GM23338 (cell line): ENCODE data around the gene CAMP. TPM values are rescaled to one million over a fixed set of nuclear protein-coding genes. Genes with fewer than 3 reads are reported as not detected.
"Not testable (repeated sequence)": the region's sequence is repeated elsewhere in the genome, so short reads cannot be mapped to it uniquely, and the experiment has no call there.

Source experiments
- ATAC-seq: fragments of 200-7000 bp; cut with Tn5 transposase; 3 replicates; pipeline ENCODE4 v1.9.1; 2020
- DNase-seq: peaks from one replicate; pipeline ENCODE4 v3.0.0-alpha.2; 2015; ENCODE audit warnings: low spot score
- H2AFZ ChIP-seq: fragments of 200-600 bp; sonication (generic); 2 replicates; pipeline ENCODE4 v1.8.0; 2016; ENCODE audit warnings: antibody characterized with exemption, mild to moderate bottlenecking, moderate library complexity
- H3F3A ChIP-seq: fragments of 200-600 bp; sonication (generic); replicated peaks from 2 replicates; pipeline ENCODE4 v1.8.0; 2017; ENCODE audit warnings: antibody characterized with exemption, mixed run types, low read depth
- H3K27ac ChIP-seq: fragments of 200-600 bp; sonication (generic); 2 replicates; pipeline ENCODE4 v1.6.1; 2016; ENCODE audit warnings: low read depth
- H3K27me3 ChIP-seq: fragments of 200-600 bp; sonication (generic); 2 replicates; pipeline ENCODE4 v1.8.0; 2016; ENCODE audit warnings: mild to moderate bottlenecking, mixed run types, moderate library complexity; ENCODE audit not compliant: insufficient read depth
- H3K36me3 ChIP-seq: fragments of 200-600 bp; sonication (generic); 2 replicates; pipeline ENCODE4 v1.8.0; 2016; ENCODE audit warnings: mild to moderate bottlenecking; ENCODE audit not compliant: insufficient read depth
- H3K4me1 ChIP-seq: fragments of 200-600 bp; sonication (generic); 2 replicates; pipeline ENCODE4 v1.8.0; 2016; ENCODE audit warnings: mild to moderate bottlenecking, moderate library complexity; ENCODE audit not compliant: insufficient read depth
- H3K4me2 ChIP-seq: fragments of 200-600 bp; sonication (generic); 2 replicates; pipeline ENCODE4 v1.7.1; 2017; ENCODE audit warnings: mixed run types
- H3K4me3 ChIP-seq: fragments of 200-600 bp; sonication (generic); 2 replicates; pipeline ENCODE4 v1.6.1; 2016; ENCODE audit warnings: mixed run types
- H3K79me2 ChIP-seq: fragments of 200-600 bp; sonication (generic); replicated peaks from 2 replicates; pipeline ENCODE4 v1.8.0; 2017; ENCODE audit warnings: mild to moderate bottlenecking; ENCODE audit not compliant: insufficient read depth
- H3K9me2 ChIP-seq: fragments of 200-600 bp; sonication (generic); 2 replicates; pipeline ENCODE4 v1.8.0; 2017; ENCODE audit not compliant: insufficient read depth
- H4K20me1 ChIP-seq: fragments of 200-600 bp; sonication (generic); replicated peaks from 2 replicates; pipeline ENCODE4 v1.8.0; 2017; ENCODE audit warnings: mild to moderate bottlenecking; ENCODE audit not compliant: insufficient read depth
- H3K27ac Mint-ChIP-seq: 2 replicates; pipeline ENCODE4 v1.8.0; 2020; ENCODE audit warnings: inconsistent platforms, mild to moderate bottlenecking, moderate library complexity, mixed read lengths
- H3K27me3 Mint-ChIP-seq: 3 replicates; pipeline ENCODE4 v1.8.0; 2022; ENCODE audit warnings: low read depth, mild to moderate bottlenecking, moderate library complexity, mixed read lengths, inconsistent platforms; ENCODE audit not compliant: insufficient read depth, poor library complexity
- H3K36me3 Mint-ChIP-seq: 3 replicates; pipeline ENCODE4 v1.8.0; 2021; ENCODE audit warnings: low read depth, mild to moderate bottlenecking, inconsistent platforms, moderate library complexity, mixed read lengths
- H3K4me1 Mint-ChIP-seq: 3 replicates; pipeline ENCODE4 v1.8.0; 2020; ENCODE audit warnings: mild to moderate bottlenecking, inconsistent platforms, mixed read lengths
- H3K4me3 Mint-ChIP-seq: 3 replicates; pipeline ENCODE4 v1.8.0; 2021; ENCODE audit warnings: moderate library complexity, mild to moderate bottlenecking, inconsistent platforms, mixed read lengths
- H3K9me3 Mint-ChIP-seq: 3 replicates; pipeline ENCODE4 v1.8.0; 2020; ENCODE audit warnings: moderate library complexity, mild to moderate bottlenecking, inconsistent platforms, mixed read lengths
- CREB1 ChIP-seq: fragments of 250-450 bp; sonication (Bioruptor Pico); IDR thresholded peaks from 2 replicates; pipeline ENCODE4 v1.5.0; 2020; ENCODE audit warnings: low read depth, mild to moderate bottlenecking, moderate library complexity
- EZH2phosphoT487 ChIP-seq: fragments of 200-600 bp; sonication (generic); IDR thresholded peaks from one replicate; pipeline ENCODE4 v1.8.1; 2018; ENCODE audit warnings: antibody characterized with exemption; ENCODE audit not compliant: unreplicated experiment
- JUNB ChIP-seq: IDR thresholded peaks from one replicate; pipeline ENCODE4 v1.6.1; 2016; ENCODE audit warnings: antibody characterized with exemption; ENCODE audit not compliant: unreplicated experiment
- ZNF114 ChIP-seq: fragments of 250-450 bp; sonication (Bioruptor Pico); IDR thresholded peaks from 2 replicates; pipeline ENCODE4 v1.5.0; 2020; ENCODE audit warnings: mild to moderate bottlenecking, moderate library complexity
- polyA plus RNA-seq: library from polyadenylated mRNA; unstranded; fragments of >200 nt; fragmentation: Nextera tagmentation; extraction: Ambion mirVana; gene quantifications from 2 replicates; pipeline ENCODE4 v1.2.1, GENCODE V29; 2016
- total RNA-seq: library from RNA; depleted of rRNA; stranded (reverse); fragments of >200 nt; shearing (Covaris generic); gene quantifications from 2 replicates; pipeline ENCODE4 v1.2.3, GENCODE V29; 2014
- TF ChIP-seq, protein P1 (sequence below): fragments of 250-450 bp; sonication (Bioruptor Pico); IDR thresholded peaks from 2 replicates; pipeline ENCODE4 v1.5.0; 2020; ENCODE audit warnings: mild to moderate bottlenecking, moderate library complexity
- TF ChIP-seq, protein P2 (sequence below): IDR thresholded peaks from one replicate; pipeline ENCODE4 v1.6.1; 2018; ENCODE audit warnings: antibody characterized with exemption; ENCODE audit not compliant: unreplicated experiment
- TF ChIP-seq, protein P3 (sequence below): IDR thresholded peaks from 2 replicates; pipeline ENCODE4 v1.6.1; 2016; ENCODE audit warnings: antibody characterized with exemption

CAMP gene
- total and polyA plus RNA-seq, 2 experiments from 2014 or later = not detected

DNA sequence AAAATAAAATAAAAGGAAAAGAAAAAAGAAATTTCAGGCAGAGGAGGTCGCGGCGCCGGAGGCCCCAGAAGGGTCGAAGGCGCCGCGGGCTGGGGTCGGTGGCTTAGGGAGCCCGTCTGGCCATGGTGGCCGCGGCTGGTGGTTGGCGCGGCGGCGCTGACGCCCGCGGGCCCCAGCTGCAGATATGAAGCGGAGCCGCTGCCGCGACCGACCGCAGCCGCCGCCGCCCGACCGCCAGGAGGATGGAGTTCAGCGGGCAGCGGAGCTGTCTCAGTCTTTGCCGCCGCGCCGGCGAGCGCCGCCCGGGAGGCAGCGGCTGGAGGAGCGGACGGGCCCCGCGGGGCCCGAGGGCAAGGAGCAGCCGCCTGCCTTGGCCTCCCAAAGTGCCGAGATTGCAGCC lies 12.8 kb upstream of the CAMP start:
- H3K9me2 ChIP-seq, H3F3A ChIP-seq, H2AFZ ChIP-seq, H3K36me3 ChIP-seq, H3K27ac ChIP-seq, H4K20me1 ChIP-seq, H3K36me3 Mint-ChIP-seq, H3K4me3 ChIP-seq, H3K4me1 ChIP-seq, H3K4me1 Mint-ChIP-seq, H3K79me2 ChIP-seq, DNase-seq, H3K27me3 ChIP-seq, ATAC-seq, H3K27ac Mint-ChIP-seq, H3K4me3 Mint-ChIP-seq, H3K4me2 ChIP-seq: not testable (repeated sequence)
- Mint-ChIP-seq H3K9me3 (peaks cover 20% of the 10 kb centered on the region), H3K27me3 (peaks cover 13% of the 10 kb centered on the region)

DNA sequence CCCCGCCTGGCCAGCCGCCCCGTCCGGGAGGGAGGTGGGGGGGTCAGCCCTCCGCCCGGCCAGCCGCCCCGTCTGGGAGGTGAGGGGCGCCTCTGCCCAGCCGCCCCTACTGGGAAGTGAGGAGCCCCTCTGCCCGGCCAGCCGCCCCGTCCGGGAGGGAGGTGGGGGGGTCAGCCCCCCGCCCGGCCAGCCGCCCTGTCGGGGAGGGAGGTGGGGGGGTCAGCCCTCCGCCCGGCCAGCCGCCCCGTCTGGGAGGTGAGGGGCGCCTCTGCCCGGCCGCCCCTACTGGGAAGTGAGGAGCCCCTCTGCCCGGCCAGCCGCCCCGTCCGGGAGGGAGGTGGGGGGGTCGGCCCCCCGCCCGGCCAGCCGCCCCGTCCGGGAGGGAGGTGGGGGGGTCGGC lies 11.5 kb upstream of the CAMP start:
- not testable (repeated sequence) for H3K9me2 ChIP-seq, H3K4me1 ChIP-seq, H3K36me3 ChIP-seq, H3K4me1 Mint-ChIP-seq, H3K4me3 Mint-ChIP-seq, H4K20me1 ChIP-seq, H3K27me3 ChIP-seq, H3K79me2 ChIP-seq, H3K27ac ChIP-seq, ATAC-seq, H3K4me3 ChIP-seq, H2AFZ ChIP-seq, H3K36me3 Mint-ChIP-seq, H3K4me2 ChIP-seq, DNase-seq, H3K27ac Mint-ChIP-seq, H3F3A ChIP-seq
- Mint-ChIP-seq H3K27me3 (peaks cover 12% of the 10 kb centered on the region), H3K9me3 (peaks cover 20% of the 10 kb centered on the region)

DNA sequence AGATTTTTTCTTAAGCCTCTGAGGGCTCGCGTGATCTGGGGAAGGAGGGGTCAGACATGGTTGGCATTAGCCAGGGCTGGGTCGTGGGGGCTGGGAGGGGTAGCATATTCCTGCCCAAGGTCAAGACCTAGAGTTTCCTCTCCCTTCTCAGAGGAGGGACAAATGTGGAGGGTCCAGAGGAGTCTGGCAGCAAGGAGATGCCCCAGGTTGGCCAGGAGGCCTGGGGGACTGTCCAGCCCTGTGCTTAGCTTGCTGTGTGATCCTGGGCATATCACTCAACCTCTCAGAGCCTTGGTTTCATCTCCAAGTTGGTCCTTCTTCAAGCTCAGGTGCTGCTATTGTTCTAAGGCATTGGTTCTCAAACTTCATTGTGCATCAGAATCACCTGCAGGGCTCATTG lies 9.1 kb upstream of the CAMP start:
- Mint-ChIP-seq H3K9me3 (peaks cover 11% of the 10 kb centered on the region), H3K27ac (no peak overlapping the region), H3K4me3 (no peak overlapping the region), H3K4me1 (no peaks in the 10 kb centered on the region; the same call in 2 of the 3 replicates), H3K27me3 (peaks cover 13% of the 10 kb centered on the region), H3K36me3 (peaks cover 6% of the 10 kb centered on the region)
- H2AFZ ChIP-seq = no peak overlapping the region
- H3K4me3 ChIP-seq = no peak overlapping the region
- no peaks in the 10 kb centered on the region for H3K79me2 ChIP-seq
- DNase-seq = no peak
- H3K27ac ChIP-seq = no peak overlapping the region
- no peak for ATAC-seq
- H3K4me2 ChIP-seq = no peak overlapping the region
- no peaks in the 10 kb centered on the region for H3K4me1 ChIP-seq
- no peaks in the 10 kb centered on the region for H3K27me3 ChIP-seq
- no peaks in the 10 kb centered on the region for H4K20me1 ChIP-seq
- no peaks in the 10 kb centered on the region for H3K36me3 ChIP-seq
- no peaks in the 10 kb centered on the region for H3F3A ChIP-seq
- H3K9me2 ChIP-seq = no peaks in the 10 kb centered on the region
- TF ChIP-seq ZNF114 (CRISPR knock-in tag) (no peak), JUNB (no peak), CREB1 (CRISPR knock-in tag) (no peak), EZH2phosphoT487 (no peak)
- TF ChIP-seq, protein P1, sequence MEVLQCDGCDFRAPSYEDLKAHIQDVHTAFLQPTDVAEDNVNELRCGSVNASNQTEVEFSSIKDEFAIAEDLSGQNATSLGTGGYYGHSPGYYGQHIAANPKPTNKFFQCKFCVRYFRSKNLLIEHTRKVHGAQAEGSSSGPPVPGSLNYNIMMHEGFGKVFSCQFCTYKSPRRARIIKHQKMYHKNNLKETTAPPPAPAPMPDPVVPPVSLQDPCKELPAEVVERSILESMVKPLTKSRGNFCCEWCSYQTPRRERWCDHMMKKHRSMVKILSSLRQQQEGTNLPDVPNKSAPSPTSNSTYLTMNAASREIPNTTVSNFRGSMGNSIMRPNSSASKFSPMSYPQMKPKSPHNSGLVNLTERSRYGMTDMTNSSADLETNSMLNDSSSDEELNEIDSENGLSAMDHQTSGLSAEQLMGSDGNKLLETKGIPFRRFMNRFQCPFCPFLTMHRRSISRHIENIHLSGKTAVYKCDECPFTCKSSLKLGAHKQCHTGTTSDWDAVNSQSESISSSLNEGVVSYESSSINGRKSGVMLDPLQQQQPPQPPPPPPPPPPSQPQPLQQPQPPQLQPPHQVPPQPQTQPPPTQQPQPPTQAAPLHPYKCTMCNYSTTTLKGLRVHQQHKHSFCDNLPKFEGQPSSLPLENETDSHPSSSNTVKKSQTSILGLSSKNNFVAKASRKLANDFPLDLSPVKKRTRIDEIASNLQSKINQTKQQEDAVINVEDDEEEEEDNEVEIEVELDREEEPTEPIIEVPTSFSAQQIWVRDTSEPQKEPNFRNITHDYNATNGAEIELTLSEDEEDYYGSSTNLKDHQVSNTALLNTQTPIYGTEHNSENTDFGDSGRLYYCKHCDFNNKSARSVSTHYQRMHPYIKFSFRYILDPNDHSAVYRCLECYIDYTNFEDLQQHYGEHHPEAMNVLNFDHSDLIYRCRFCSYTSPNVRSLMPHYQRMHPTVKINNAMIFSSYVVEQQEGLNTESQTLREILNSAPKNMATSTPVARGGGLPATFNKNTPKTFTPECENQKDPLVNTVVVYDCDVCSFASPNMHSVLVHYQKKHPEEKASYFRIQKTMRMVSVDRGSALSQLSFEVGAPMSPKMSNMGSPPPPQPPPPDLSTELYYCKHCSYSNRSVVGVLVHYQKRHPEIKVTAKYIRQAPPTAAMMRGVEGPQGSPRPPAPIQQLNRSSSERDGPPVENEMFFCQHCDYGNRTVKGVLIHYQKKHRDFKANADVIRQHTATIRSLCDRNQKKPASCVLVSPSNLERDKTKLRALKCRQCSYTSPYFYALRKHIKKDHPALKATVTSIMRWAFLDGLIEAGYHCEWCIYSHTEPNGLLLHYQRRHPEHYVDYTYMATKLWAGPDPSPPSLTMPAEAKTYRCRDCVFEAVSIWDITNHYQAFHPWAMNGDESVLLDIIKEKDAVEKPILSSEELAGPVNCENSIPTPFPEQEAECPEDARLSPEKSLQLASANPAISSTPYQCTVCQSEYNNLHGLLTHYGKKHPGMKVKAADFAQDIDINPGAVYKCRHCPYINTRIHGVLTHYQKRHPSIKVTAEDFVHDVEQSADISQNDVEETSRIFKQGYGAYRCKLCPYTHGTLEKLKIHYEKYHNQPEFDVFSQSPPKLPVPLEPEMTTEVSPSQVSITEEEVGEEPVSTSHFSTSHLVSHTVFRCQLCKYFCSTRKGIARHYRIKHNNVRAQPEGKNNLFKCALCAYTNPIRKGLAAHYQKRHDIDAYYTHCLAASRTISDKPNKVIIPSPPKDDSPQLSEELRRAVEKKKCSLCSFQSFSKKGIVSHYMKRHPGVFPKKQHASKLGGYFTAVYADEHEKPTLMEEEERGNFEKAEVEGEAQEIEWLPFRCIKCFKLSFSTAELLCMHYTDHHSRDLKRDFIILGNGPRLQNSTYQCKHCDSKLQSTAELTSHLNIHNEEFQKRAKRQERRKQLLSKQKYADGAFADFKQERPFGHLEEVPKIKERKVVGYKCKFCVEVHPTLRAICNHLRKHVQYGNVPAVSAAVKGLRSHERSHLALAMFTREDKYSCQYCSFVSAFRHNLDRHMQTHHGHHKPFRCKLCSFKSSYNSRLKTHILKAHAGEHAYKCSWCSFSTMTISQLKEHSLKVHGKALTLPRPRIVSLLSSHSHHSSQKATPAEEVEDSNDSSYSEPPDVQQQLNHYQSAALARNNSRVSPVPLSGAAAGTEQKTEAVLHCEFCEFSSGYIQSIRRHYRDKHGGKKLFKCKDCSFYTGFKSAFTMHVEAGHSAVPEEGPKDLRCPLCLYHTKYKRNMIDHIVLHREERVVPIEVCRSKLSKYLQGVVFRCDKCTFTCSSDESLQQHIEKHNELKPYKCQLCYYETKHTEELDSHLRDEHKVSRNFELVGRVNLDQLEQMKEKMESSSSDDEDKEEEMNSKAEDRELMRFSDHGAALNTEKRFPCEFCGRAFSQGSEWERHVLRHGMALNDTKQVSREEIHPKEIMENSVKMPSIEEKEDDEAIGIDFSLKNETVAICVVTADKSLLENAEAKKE = no peak
- TF ChIP-seq, protein P2, sequence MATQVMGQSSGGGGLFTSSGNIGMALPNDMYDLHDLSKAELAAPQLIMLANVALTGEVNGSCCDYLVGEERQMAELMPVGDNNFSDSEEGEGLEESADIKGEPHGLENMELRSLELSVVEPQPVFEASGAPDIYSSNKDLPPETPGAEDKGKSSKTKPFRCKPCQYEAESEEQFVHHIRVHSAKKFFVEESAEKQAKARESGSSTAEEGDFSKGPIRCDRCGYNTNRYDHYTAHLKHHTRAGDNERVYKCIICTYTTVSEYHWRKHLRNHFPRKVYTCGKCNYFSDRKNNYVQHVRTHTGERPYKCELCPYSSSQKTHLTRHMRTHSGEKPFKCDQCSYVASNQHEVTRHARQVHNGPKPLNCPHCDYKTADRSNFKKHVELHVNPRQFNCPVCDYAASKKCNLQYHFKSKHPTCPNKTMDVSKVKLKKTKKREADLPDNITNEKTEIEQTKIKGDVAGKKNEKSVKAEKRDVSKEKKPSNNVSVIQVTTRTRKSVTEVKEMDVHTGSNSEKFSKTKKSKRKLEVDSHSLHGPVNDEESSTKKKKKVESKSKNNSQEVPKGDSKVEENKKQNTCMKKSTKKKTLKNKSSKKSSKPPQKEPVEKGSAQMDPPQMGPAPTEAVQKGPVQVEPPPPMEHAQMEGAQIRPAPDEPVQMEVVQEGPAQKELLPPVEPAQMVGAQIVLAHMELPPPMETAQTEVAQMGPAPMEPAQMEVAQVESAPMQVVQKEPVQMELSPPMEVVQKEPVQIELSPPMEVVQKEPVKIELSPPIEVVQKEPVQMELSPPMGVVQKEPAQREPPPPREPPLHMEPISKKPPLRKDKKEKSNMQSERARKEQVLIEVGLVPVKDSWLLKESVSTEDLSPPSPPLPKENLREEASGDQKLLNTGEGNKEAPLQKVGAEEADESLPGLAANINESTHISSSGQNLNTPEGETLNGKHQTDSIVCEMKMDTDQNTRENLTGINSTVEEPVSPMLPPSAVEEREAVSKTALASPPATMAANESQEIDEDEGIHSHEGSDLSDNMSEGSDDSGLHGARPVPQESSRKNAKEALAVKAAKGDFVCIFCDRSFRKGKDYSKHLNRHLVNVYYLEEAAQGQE = no peak
- TF ChIP-seq, protein P3, sequence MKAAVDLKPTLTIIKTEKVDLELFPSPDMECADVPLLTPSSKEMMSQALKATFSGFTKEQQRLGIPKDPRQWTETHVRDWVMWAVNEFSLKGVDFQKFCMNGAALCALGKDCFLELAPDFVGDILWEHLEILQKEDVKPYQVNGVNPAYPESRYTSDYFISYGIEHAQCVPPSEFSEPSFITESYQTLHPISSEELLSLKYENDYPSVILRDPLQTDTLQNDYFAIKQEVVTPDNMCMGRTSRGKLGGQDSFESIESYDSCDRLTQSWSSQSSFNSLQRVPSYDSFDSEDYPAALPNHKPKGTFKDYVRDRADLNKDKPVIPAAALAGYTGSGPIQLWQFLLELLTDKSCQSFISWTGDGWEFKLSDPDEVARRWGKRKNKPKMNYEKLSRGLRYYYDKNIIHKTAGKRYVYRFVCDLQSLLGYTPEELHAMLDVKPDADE = no peak
